ENCODE measurements around the gene SEMA4C. TPM values are rescaled to one million over a fixed set of nuclear protein-coding genes. Genes with fewer than 3 reads are reported as not detected.
"Not testable (repeated sequence)": the region's sequence is repeated elsewhere in the genome, so short reads cannot be mapped to it uniquely, and the experiment has no call there.

Gene SEMA4C
- total RNA-seq, 2 experiments from 2014 or later: 55.8 to 56.8 TPM

- no peak overlapping the region for H3K27ac Mint-ChIP-seq
- no peak for TF ChIP-seq CTCF (IDR thresholded peaks at IDR 0.05)
- peaks cover 45% of the 10 kb centered on the region for H3K4me1 Mint-ChIP-seq (ENCODE audit: low read depth)
- H3K9me3 Mint-ChIP-seq: no peaks in the 10 kb centered on the region
- Histone ChIP-seq H3K36me3 (ENCODE audit: insufficient read depth, low read length) (peaks cover 63% of the 10 kb centered on the region), H3K27me3 (ENCODE audit: control insufficient read depth in 1 of 2, insufficient read depth in 2 of 2, low read length in 2 of 2) (no peaks in the 10 kb centered on the region), H3K27ac (ENCODE audit: low read depth in 1 of 2, low read length in 2 of 2) (no peak overlapping the region), H3K9me3 (ENCODE audit: control insufficient read depth in 1 of 2, insufficient read depth in 1 of 2, low read length in 2 of 2) (no peaks in the 10 kb centered on the region), H3K4me3 (ENCODE audit: low read length) (no peak overlapping the region), H3K4me1 (ENCODE audit: insufficient read depth, low read length) (peaks cover 46% of the 10 kb centered on the region)
- CTCF ChIA-PET: no interaction called here
- peak overlapping the region; percentile 67 for H3K4me3 Mint-ChIP-seq
- peaks cover 63% of the 10 kb centered on the region for H3K36me3 Mint-ChIP-seq (ENCODE audit: low read depth)
- H3K27me3 Mint-ChIP-seq: no peaks in the 10 kb centered on the region
- DNase-seq: peak in 1 of 14 experiments; percentile 12
- ATAC-seq (ENCODE audit: poor library complexity): no peak
- POLR2A ChIA-PET: interaction anchor here (1.8 kb wide), 1 partner anchor 85 kb away, joined by 5 read pairs; no protein-coding TSS in a partner anchor
- intact Hi-C loops (cut with DNase I, micrococcal nuclease): no loop called here
Measured at GRCh38 chr2:96865654-96866053, 4.2 kb downstream of the SEMA4C start.

GRCh38 chr2:96864343-96865091, 5.4 kb downstream of the SEMA4C start:
- TF ChIP-seq CTCF (IDR thresholded peaks at IDR 0.05): no peak
- H3K27ac ChIP-seq (ENCODE audit: low read depth in 1 of 2, low read length in 2 of 2): no peak overlapping the region
- H3K9me3 ChIP-seq (ENCODE audit: control insufficient read depth in 1 of 2, insufficient read depth in 1 of 2, low read length in 2 of 2): no peaks in the 10 kb centered on the region
- no peaks in the 10 kb centered on the region for H3K9me3 Mint-ChIP-seq
- intact Hi-C loops (cut with DNase I, micrococcal nuclease): no loop called here
- H3K4me1 ChIP-seq (ENCODE audit: insufficient read depth, low read length): peaks cover 49% of the 10 kb centered on the region
- peaks cover 66% of the 10 kb centered on the region for H3K36me3 ChIP-seq (ENCODE audit: insufficient read depth, low read length)
- ATAC-seq (ENCODE audit: poor library complexity): no peak
- ChIA-PET CTCF (no interaction called here), POLR2A (interaction anchor here (0.9 to 1.7 kb wide), 3 partner anchors 26 to 98 kb away, joined by 3 to 7 read pairs (median 3); no protein-coding TSS in a partner anchor)
- H3K27me3 Mint-ChIP-seq: no peaks in the 10 kb centered on the region
- no peaks in the 10 kb centered on the region for H3K27me3 ChIP-seq (ENCODE audit: control insufficient read depth in 1 of 2, insufficient read depth in 2 of 2, low read length in 2 of 2)
- H3K27ac Mint-ChIP-seq: no peak overlapping the region
- H3K36me3 Mint-ChIP-seq (ENCODE audit: low read depth): peaks cover 68% of the 10 kb centered on the region
- H3K4me3 Mint-ChIP-seq: no peak overlapping the region
- H3K4me1 Mint-ChIP-seq (ENCODE audit: low read depth): peaks cover 52% of the 10 kb centered on the region
- no peak for DNase-seq
- no peak overlapping the region for H3K4me3 ChIP-seq (ENCODE audit: low read length)

- intact Hi-C loops (cut with DNase I, micrococcal nuclease): no loop called here
- no peak for DNase-seq
- Histone ChIP-seq H3K9me3 (ENCODE audit: control insufficient read depth in 1 of 2, insufficient read depth in 1 of 2, low read length in 2 of 2) (no peaks in the 10 kb centered on the region), H3K36me3 (ENCODE audit: insufficient read depth, low read length) (peaks cover 66% of the 10 kb centered on the region), H3K4me3 (ENCODE audit: low read length) (no peak overlapping the region), H3K27ac (ENCODE audit: low read depth in 1 of 2, low read length in 2 of 2) (no peak overlapping the region), H3K27me3 (ENCODE audit: control insufficient read depth in 1 of 2, insufficient read depth in 2 of 2, low read length in 2 of 2) (no peaks in the 10 kb centered on the region), H3K4me1 (ENCODE audit: insufficient read depth, low read length) (peaks cover 56% of the 10 kb centered on the region)
- ATAC-seq (ENCODE audit: poor library complexity): no peak
- ChIA-PET CTCF (no interaction called here), POLR2A (interaction anchor here (0.9 to 1.7 kb wide), 3 partner anchors 27 to 98 kb away, joined by 3 to 7 read pairs (median 3); no protein-coding TSS in a partner anchor)
- H3K27me3 Mint-ChIP-seq: no peaks in the 10 kb centered on the region
- no peak for TF ChIP-seq CTCF (IDR thresholded peaks at IDR 0.05)
- H3K4me1 Mint-ChIP-seq (ENCODE audit: low read depth): peaks cover 59% of the 10 kb centered on the region
- H3K9me3 Mint-ChIP-seq: no peaks in the 10 kb centered on the region
- H3K4me3 Mint-ChIP-seq: peak overlapping the region; percentile 69
- H3K36me3 Mint-ChIP-seq (ENCODE audit: low read depth): peaks cover 68% of the 10 kb centered on the region
- H3K27ac Mint-ChIP-seq: peak overlapping the region; percentile 46
Measured at GRCh38 chr2:96863575-96864342, 6.1 kb downstream of the SEMA4C start.

GRCh38 chr2:96863056-96863455, 6.8 kb downstream of the SEMA4C start:
- POLR2A ChIA-PET; CTCF ChIA-PET; H3K4me3 ChIP-seq (ENCODE audit: low read length); H3K9me3 ChIP-seq (ENCODE audit: control insufficient read depth in 1 of 2, insufficient read depth in 1 of 2, low read length in 2 of 2); H3K27me3 Mint-ChIP-seq; H3K27ac ChIP-seq (ENCODE audit: low read depth in 1 of 2, low read length in 2 of 2); H3K9me3 Mint-ChIP-seq; H3K27me3 ChIP-seq (ENCODE audit: control insufficient read depth in 1 of 2, insufficient read depth in 2 of 2, low read length in 2 of 2); ATAC-seq (ENCODE audit: poor library complexity); DNase-seq; intact Hi-C loops (cut with DNase I, micrococcal nuclease): not testable (repeated sequence)
- peaks cover 59% of the 10 kb centered on the region for H3K4me1 ChIP-seq (ENCODE audit: insufficient read depth, low read length)
- Mint-ChIP-seq H3K36me3 (ENCODE audit: low read depth) (peaks cover 65% of the 10 kb centered on the region), H3K4me1 (ENCODE audit: low read depth) (peaks cover 57% of the 10 kb centered on the region), H3K4me3 (peak overlapping the region; percentile 69), H3K27ac (peak overlapping the region; percentile 46)
- H3K36me3 ChIP-seq (ENCODE audit: insufficient read depth, low read length): peaks cover 66% of the 10 kb centered on the region

All from CD4-positive, alpha-beta T cell (primary cell).